D721Med (cell line): ENCODE measurements around the gene BCKDK.
A peak's percentile ranks its signal among the peaks of the same experiment; 100 is the strongest.
"Not testable (repeated sequence)": the region's sequence is repeated elsewhere in the genome, so short reads cannot be mapped to it uniquely, and the experiment has no call there.

Source experiments
- DNase-seq: peaks from one replicate; pipeline ENCODE4 v3.0.0; 2011; ENCODE audit warnings: low spot score; ENCODE audit not compliant: insufficient read length
- FAIRE-seq: peaks from 2 replicates; lab custom pipeline; 2011; peaks lifted over from hg19 to GRCh38; lab: Jason Lieb, UNC
- CTCF ChIP-seq: IDR thresholded peaks from 2 replicates; pipeline ENCODE4 v1.5.1; 2012; ENCODE audit warnings: mild to moderate bottlenecking, control low read depth; ENCODE audit not compliant: insufficient read depth; ENCODE audit errors: missing control alignments

Gene BCKDK

GRCh38 chr16:31138621-31139578 is 30.7 kb downstream of the BCKDK start:
- DNase-seq (no peak), FAIRE-seq (no peak)
- no peak for TF ChIP-seq CTCF

DNA sequence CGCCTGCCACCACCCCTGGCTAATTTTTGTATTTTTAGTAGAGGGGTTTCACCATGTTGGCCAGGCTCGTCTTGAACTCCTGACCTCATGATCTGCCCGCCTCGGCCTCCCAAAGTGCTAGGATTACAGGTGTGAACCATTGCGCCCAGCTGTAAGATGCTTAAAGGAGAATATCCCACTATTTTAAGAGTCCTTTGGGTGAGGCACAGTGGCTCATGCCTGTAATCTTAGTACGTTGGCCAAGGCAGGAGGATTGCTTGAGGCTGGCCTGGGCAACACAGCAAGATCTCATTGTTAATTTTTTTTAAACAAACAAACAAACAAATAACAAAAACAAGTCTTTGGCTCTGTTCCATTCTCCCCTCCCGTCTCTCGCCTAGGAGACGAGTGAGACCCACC is 32.9 kb downstream of the BCKDK start:
- FAIRE-seq, DNase-seq: not testable (repeated sequence)

DNA sequence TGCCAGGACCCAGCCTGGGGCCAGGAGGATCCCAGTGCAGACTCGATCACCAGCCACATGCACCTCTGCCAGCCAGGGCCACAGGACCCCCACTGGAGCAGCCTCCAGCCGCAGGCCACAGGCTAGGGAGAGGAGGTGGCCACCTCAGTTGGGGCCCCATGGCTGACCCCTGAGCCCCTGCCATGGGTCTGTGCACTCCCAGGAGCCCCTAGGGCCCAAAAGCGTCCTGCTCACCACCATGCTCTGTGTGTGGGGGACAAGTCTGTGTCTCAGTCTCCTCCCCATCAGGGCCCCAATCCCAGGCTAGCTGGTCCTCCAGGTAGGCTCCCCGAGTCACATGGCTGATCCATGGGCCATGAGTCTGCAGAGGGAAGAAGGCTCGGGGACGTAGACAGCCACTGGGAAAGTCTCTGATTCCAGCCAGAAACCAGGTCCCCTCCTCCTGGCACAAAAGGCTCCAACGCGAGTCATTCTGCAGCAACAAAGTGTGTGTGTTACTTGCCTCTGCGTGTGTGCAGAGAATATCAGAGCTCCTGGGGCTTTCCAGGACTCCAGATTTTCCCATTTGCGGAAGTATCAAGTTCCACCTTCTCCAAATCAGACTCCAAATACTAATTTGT is 33.4 kb downstream of the BCKDK start:
- DNase-seq = no peak
- no peak for TF ChIP-seq CTCF
- FAIRE-seq = no peak

DNA sequence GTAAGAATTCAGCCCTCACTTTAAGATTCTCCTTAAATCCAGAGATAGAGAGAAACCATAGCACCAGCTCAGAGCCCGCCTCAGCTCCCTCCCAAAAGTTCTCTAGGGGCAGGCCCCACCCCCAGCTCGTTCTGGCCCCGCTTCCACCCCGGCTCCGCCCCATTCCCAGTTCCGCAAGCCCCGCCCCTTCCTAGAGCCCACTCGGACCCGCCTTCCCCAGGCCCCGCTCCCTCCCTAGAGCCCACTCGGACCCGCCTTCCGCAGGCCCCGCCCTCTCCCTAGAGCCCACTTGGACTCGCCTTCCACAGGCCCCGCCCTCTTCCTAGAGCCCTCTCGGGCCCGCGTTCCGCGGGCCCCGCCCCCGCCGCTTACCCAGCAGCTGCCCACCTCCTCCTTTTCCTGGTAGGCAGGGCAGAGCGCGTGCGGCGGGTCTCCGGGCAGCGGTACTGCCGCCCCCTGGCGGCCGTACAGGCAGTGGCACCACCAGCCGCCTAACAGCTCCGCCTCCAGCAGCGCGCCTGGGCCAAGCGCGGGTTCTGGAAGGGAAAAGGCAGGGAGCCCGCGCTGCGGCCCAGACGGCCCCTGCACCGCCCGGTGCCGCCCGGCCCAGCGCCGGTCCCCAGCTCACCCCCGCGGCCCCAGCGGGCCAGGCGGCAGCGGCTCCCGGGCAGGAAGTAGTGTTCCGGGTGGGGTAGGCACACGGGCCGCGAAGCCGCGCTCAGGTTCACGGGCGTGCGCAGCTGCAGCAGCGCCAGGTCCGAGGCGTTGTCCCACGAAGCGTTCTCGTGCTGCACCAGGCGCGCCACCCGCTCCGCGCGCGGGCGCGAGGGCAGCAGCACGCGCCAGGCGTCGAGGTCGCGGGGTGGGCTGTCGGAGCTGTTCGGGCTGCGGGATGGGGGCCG is 34.2 kb downstream of the BCKDK start:
- peak; percentile 75 for TF ChIP-seq CTCF
- DNase-seq (peak; percentile 98), FAIRE-seq (no peak)

DNA sequence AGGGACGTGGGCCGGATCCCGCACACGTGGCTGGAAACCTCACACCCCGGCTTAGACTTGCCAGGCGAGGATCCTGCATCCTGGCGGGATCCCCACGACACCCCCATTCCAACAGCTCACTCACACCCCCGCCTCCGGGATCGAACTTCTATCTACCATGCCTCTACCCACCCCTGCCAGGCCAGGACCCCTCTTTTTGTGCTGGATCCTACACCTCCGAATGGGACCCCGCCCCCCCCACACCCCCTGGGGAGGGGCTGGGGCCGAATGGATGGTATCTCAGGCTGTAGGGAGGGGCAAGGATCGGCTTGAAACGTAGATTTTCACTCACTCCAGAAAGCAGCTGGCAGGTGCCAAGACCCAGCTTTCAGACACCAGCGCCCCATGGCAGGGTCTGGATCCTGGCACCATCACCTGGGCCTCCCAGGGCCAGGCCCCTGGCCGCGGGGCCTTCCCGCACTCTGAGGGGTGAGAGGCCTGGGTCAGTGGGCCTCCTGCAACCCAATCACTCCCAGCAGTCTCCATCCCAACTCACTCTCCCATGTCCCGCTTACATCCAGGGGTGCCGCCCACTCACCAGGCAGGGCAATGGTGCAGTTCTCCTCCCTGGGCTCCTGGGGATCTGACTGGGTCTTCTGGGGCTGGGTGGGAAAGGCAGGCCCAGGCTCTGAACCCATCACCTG is 35.0 kb downstream of the BCKDK start:
- no peak for TF ChIP-seq CTCF
- DNase-seq = no peak
- FAIRE-seq = no peak

DNA sequence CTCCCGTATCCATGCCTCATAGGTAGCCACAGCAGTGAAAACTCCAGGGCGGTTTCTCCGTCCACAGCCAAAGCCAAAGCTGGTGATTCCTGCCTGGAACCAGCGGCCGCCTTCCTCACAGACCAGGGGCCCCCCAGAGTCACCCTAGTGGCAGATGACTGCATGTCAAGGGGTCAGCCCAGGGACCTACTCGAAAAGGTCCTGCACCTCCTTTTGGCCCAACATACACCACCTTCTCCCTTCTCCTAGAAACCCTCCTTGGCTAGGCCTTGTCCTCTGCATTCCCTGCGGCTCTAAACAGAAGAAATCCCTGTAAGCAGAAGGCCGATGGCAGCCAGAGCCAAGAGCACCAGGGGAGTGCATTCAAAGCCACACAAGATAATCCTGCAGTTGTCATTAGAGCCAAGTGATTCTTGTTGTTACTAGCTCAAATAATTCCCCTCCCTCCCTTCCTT is 35.5 kb downstream of the BCKDK start:
- DNase-seq (no peak), FAIRE-seq (no peak)
- no peak for TF ChIP-seq CTCF

DNA sequence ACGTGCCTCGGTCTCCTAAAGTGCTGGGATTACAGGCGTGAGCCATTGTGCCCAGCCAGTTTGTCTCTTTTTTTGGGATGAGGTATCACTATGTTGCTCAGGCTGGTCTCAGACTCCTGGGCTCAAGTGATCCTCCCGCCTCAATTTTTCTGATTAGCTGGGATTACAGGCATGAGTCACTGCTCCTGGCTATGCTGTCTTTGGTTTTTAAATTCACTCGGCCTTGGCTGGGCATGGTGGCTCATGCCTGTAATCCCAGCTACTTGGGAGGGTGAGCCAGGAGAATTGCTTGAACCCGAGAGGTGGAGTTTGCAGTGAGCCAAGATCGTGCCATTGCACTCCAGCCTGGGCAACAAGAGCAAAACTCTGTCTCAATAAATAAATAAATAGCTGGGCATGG is 36.2 kb downstream of the BCKDK start:
- DNase-seq, FAIRE-seq: not testable (repeated sequence)
